WTC11 (cell line): Measurements from ENCODE around the gene SPTBN4. TPM values are rescaled to one million over a fixed set of nuclear protein-coding genes. Genes with fewer than 3 reads are reported as not detected.

ENCODE experiments used
- ATAC-seq: fragments of 200-7000 bp; cut with Tn5 transposase; 2 replicates; pipeline ENCODE4 v1.10.0; 2021; ENCODE audit warnings: mild to moderate bottlenecking, moderate library complexity
- CTCF ChIA-PET: fragments of 300-600 bp; sonication (Branson Sonifier 250); formaldehyde crosslinking; loops from one replicate; lab custom pipeline; 2021; ENCODE audit warnings: antibody characterized with exemption; lab: Charles Lee
- POLR2A ChIA-PET: fragments of 350-600 bp; sonication (Branson Sonifier 250); formaldehyde crosslinking; loops from one replicate; lab custom pipeline; 2021; ENCODE audit warnings: antibody characterized with exemption; lab: Charles Lee
- DNase-seq: peaks from one replicate; pipeline ENCODE4 v3.0.0; 2021; ENCODE audit warnings: low spot score
- H3K27ac Mint-ChIP-seq: 2 replicates; pipeline ENCODE4 v1.8.0; 2021; ENCODE audit warnings: mixed read lengths
- H3K27me3 Mint-ChIP-seq: 2 replicates; pipeline ENCODE4 v1.8.0; 2021; ENCODE audit warnings: low read depth, mild to moderate bottlenecking, moderate library complexity, mixed read lengths
- H3K36me3 Mint-ChIP-seq: 2 replicates; pipeline ENCODE4 v1.8.0; 2021; ENCODE audit warnings: mixed read lengths
- H3K4me1 Mint-ChIP-seq: 2 replicates; pipeline ENCODE4 v1.8.0; 2022; ENCODE audit warnings: mixed read lengths
- H3K4me3 Mint-ChIP-seq: 2 replicates; pipeline ENCODE4 v1.8.0; 2021; ENCODE audit warnings: mild to moderate bottlenecking, moderate library complexity, mixed read lengths
- H3K9me3 Mint-ChIP-seq: 2 replicates; pipeline ENCODE4 v1.8.0; 2021; ENCODE audit warnings: mixed read lengths
- CREB1 ChIP-seq: sonication (generic); formaldehyde crosslinking; IDR thresholded peaks from 2 replicates; pipeline ENCODE4 v1.8.0; 2023; ENCODE audit warnings: mild to moderate bottlenecking, missing genetic modification reagents
- ELF4 ChIP-seq: sonication (generic); formaldehyde crosslinking; IDR thresholded peaks from 2 replicates; pipeline ENCODE4 v1.8.1; 2022; ENCODE audit warnings: low read depth, mild to moderate bottlenecking, moderate library complexity, missing genetic modification reagents
- GTF2I ChIP-seq: fragments of 250-450 bp; sonication (Bioruptor Pico); conservative IDR thresholded peaks from 2 replicates; pipeline ENCODE4 v1.4.0; 2021; ENCODE audit warnings: mild to moderate bottlenecking
- MXD4 ChIP-seq: fragments of 250-450 bp; sonication (Bioruptor Pico); IDR thresholded peaks from 2 replicates; pipeline ENCODE4 v1.8.0; 2021; ENCODE audit warnings: mild to moderate bottlenecking, moderate library complexity, borderline replicate concordance
- MYBL2 ChIP-seq: sonication (generic); formaldehyde crosslinking; IDR thresholded peaks from 2 replicates; pipeline ENCODE4 v1.8.1; 2023; ENCODE audit warnings: mild to moderate bottlenecking, moderate library complexity, missing genetic modification reagents
- NR1H2 ChIP-seq: sonication (generic); formaldehyde crosslinking; IDR thresholded peaks from 2 replicates; pipeline ENCODE4 v1.9.0; 2021; ENCODE audit warnings: mild to moderate bottlenecking, moderate library complexity, missing genetic modification reagents
- NR3C1 ChIP-seq: sonication (generic); formaldehyde crosslinking; conservative IDR thresholded peaks from 2 replicates; pipeline ENCODE4 v1.8.1; 2023; ENCODE audit warnings: low read depth, mild to moderate bottlenecking, missing genetic modification reagents
- PRRX2 ChIP-seq: fragments of 250-450 bp; sonication (Bioruptor Pico); IDR thresholded peaks from 2 replicates; pipeline ENCODE4 v1.8.0; 2021; ENCODE audit warnings: mild to moderate bottlenecking
- RELA ChIP-seq: sonication (generic); formaldehyde crosslinking; IDR thresholded peaks from 2 replicates; pipeline ENCODE4 v1.8.1; 2022; ENCODE audit warnings: missing genetic modification reagents, mild to moderate bottlenecking, borderline replicate concordance
- SMAD4 ChIP-seq: sonication (generic); formaldehyde crosslinking; IDR thresholded peaks from 2 replicates; pipeline ENCODE4 v1.8.0; 2022; ENCODE audit warnings: mild to moderate bottlenecking, missing genetic modification reagents
- ZNF317 ChIP-seq: sonication (generic); formaldehyde crosslinking; IDR thresholded peaks from 2 replicates; pipeline ENCODE4 v1.8.1; 2023; ENCODE audit warnings: low read depth, mild to moderate bottlenecking, moderate library complexity, missing genetic modification reagents, borderline replicate concordance
- total RNA-seq: library from RNA; stranded (reverse); gene quantifications from 3 replicates; pipeline ENCODE4 v1.2.3, GENCODE V29; 2021
- TF ChIP-seq, protein P1 (sequence below): sonication (generic); formaldehyde crosslinking; IDR thresholded peaks from 2 replicates; pipeline ENCODE4 v1.8.1; 2022; ENCODE audit warnings: low read depth, mild to moderate bottlenecking, moderate library complexity, missing genetic modification reagents, borderline replicate concordance
- TF ChIP-seq, protein P2 (sequence below): sonication (generic); formaldehyde crosslinking; IDR thresholded peaks from 2 replicates; pipeline ENCODE4 v1.8.1; 2022; ENCODE audit warnings: mild to moderate bottlenecking, missing genetic modification reagents, moderate library complexity, borderline replicate concordance
- TF ChIP-seq, protein P3 (sequence below): fragments of 200-600 bp; IDR thresholded peaks from 2 replicates; pipeline ENCODE4 v1.8.0; 2022; ENCODE audit warnings: antibody characterized with exemption
- TF ChIP-seq, protein P4 (sequence below): sonication (generic); formaldehyde crosslinking; IDR thresholded peaks from 2 replicates; pipeline ENCODE4 v1.8.0; 2022; ENCODE audit warnings: missing genetic modification reagents
- TF ChIP-seq, protein P5 (sequence below): sonication (generic); formaldehyde crosslinking; IDR thresholded peaks from 2 replicates; pipeline ENCODE4 v1.8.1; 2023; ENCODE audit warnings: mild to moderate bottlenecking, missing genetic modification reagents, moderate library complexity

The SPTBN4 gene
- total RNA-seq, 1 experiment from 2014 or later: 2.8 TPM

DNA sequence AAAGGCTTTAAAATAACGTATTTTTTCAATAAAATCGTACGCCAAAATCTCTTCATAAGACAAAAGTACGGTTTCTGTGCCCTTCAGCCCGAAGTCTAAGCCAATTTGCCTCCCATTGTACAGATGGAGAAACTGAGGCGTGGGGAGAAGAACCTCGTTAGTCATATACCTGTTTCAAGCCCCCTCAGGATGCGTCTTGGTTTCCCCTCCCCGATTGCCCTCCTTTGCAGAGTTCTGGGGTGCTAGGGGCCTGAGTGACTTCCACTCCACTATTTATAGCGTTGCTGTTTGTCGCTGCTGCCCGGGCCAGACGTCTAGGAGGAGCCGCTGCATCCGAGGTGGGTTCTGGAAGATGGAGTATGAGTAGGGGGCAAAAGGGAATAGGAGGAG, 132.1 kb downstream of the SPTBN4 start (continued):
- TF ChIP-seq, protein P1, sequence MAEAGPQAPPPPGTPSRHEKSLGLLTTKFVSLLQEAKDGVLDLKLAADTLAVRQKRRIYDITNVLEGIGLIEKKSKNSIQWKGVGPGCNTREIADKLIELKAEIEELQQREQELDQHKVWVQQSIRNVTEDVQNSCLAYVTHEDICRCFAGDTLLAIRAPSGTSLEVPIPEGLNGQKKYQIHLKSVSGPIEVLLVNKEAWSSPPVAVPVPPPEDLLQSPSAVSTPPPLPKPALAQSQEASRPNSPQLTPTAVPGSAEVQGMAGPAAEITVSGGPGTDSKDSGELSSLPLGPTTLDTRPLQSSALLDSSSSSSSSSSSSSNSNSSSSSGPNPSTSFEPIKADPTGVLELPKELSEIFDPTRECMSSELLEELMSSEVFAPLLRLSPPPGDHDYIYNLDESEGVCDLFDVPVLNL: no peak
- no peak; the same call in 1 of the 2 replicates for TF ChIP-seq MYBL2
- TF ChIP-seq, protein P2, sequence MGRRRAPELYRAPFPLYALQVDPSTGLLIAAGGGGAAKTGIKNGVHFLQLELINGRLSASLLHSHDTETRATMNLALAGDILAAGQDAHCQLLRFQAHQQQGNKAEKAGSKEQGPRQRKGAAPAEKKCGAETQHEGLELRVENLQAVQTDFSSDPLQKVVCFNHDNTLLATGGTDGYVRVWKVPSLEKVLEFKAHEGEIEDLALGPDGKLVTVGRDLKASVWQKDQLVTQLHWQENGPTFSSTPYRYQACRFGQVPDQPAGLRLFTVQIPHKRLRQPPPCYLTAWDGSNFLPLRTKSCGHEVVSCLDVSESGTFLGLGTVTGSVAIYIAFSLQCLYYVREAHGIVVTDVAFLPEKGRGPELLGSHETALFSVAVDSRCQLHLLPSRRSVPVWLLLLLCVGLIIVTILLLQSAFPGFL (CRISPR knock-in tag): no peak

DNA sequence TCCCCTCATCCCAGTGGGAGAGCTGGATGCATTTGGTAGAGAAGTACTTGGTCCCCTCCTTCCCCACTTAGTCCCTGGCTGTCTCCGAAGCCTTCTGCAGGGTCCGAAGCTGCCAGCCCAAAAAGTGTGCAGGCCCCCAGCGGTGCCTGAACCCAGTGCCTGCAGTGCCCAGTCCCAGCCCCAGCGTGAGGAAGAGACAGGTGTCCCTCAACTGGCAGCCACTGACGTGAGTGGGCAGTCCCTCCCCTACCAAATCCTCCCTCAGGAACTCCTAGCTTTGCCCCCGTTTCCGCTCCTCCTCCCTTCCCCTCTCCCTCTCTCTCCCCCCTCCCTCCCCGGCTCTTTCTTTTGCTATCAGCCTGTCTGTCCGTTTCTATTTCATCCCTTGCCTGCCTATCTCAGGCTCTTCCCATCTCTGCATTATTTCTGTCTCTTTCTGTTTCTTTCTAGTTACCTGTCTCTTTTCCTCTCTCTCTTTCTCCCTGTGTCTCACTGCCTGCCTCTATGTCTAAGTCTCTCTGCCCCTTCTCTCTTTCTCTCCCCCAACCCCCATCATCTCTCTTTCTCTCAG, 132.6 kb downstream of the SPTBN4 start:
- ATAC-seq (no peak), DNase-seq (no peak)
- Mint-ChIP-seq H3K4me1 (peaks cover 46% of the 10 kb centered on the region), H3K4me3 (peak overlapping the region; percentile 76), H3K9me3 (no peaks in the 10 kb centered on the region), H3K36me3 (no peaks in the 10 kb centered on the region), H3K27me3 (peaks cover 87% of the 10 kb centered on the region), H3K27ac (no peak overlapping the region)
- ChIA-PET CTCF (interaction anchor here (0.6 to 7.7 kb wide), 12 partner anchors 10 to 214 kb away, joined by 3 to 94 read pairs (median 22); no protein-coding TSS in a partner anchor), POLR2A (interaction anchor here (1.4 kb wide), 1 partner anchor 50 kb away, joined by 3 read pairs; no protein-coding TSS in a partner anchor)
- TF ChIP-seq, protein P3, sequence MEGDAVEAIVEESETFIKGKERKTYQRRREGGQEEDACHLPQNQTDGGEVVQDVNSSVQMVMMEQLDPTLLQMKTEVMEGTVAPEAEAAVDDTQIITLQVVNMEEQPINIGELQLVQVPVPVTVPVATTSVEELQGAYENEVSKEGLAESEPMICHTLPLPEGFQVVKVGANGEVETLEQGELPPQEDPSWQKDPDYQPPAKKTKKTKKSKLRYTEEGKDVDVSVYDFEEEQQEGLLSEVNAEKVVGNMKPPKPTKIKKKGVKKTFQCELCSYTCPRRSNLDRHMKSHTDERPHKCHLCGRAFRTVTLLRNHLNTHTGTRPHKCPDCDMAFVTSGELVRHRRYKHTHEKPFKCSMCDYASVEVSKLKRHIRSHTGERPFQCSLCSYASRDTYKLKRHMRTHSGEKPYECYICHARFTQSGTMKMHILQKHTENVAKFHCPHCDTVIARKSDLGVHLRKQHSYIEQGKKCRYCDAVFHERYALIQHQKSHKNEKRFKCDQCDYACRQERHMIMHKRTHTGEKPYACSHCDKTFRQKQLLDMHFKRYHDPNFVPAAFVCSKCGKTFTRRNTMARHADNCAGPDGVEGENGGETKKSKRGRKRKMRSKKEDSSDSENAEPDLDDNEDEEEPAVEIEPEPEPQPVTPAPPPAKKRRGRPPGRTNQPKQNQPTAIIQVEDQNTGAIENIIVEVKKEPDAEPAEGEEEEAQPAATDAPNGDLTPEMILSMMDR: no peak
- TF ChIP-seq, protein P4, sequence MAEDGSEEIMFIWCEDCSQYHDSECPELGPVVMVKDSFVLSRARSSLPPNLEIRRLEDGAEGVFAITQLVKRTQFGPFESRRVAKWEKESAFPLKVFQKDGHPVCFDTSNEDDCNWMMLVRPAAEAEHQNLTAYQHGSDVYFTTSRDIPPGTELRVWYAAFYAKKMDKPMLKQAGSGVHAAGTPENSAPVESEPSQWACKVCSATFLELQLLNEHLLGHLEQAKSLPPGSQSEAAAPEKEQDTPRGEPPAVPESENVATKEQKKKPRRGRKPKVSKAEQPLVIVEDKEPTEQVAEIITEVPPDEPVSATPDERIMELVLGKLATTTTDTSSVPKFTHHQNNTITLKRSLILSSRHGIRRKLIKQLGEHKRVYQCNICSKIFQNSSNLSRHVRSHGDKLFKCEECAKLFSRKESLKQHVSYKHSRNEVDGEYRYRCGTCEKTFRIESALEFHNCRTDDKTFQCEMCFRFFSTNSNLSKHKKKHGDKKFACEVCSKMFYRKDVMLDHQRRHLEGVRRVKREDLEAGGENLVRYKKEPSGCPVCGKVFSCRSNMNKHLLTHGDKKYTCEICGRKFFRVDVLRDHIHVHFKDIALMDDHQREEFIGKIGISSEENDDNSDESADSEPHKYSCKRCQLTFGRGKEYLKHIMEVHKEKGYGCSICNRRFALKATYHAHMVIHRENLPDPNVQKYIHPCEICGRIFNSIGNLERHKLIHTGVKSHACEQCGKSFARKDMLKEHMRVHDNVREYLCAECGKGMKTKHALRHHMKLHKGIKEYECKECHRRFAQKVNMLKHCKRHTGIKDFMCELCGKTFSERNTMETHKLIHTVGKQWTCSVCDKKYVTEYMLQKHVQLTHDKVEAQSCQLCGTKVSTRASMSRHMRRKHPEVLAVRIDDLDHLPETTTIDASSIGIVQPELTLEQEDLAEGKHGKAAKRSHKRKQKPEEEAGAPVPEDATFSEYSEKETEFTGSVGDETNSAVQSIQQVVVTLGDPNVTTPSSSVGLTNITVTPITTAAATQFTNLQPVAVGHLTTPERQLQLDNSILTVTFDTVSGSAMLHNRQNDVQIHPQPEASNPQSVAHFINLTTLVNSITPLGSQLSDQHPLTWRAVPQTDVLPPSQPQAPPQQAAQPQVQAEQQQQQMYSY (CRISPR knock-in tag): no peak
- TF ChIP-seq PRRX2: no peak
- TF ChIP-seq, protein P5, sequence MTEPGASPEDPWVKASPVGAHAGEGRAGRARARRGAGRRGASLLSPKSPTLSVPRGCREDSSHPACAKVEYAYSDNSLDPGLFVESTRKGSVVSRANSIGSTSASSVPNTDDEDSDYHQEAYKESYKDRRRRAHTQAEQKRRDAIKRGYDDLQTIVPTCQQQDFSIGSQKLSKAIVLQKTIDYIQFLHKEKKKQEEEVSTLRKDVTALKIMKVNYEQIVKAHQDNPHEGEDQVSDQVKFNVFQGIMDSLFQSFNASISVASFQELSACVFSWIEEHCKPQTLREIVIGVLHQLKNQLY (CRISPR knock-in tag): no peak
- TF ChIP-seq CREB1: no peak
- no peak for TF ChIP-seq GTF2I (CRISPR knock-in tag)
- TF ChIP-seq NR3C1 (CRISPR knock-in tag): no peak
- no peak for TF ChIP-seq RELA
- TF ChIP-seq SMAD4: no peak
- no peak for TF ChIP-seq NR1H2 (CRISPR knock-in tag)
- TF ChIP-seq MXD4: no peak
- TF ChIP-seq, protein P1: no peak
- no peak for TF ChIP-seq ZNF317 (CRISPR knock-in tag)
- TF ChIP-seq ELF4 (CRISPR knock-in tag): no peak
